SK-N-SH (cell line): Measurements from ENCODE around the gene SUN2. TPM values are rescaled to one million over a fixed set of nuclear protein-coding genes. Genes with fewer than 3 reads are reported as not detected.

Experiments used
- CTCF ChIA-PET: fragments of 300-600, 350-600 bp; formaldehyde crosslinking; extraction: SDS; loops from one replicate; lab custom pipeline; 2021; lab: Yijun Ruan, JAX
- POLR2A ChIA-PET: fragments of 350-600 bp; sonication (Branson Sonifier 250); formaldehyde crosslinking; extraction: SDS; loops from one replicate; lab custom pipeline; 2020; ENCODE audit warnings: antibody characterized with exemption, inconsistent platforms; lab: Yijun Ruan, JAX
- DNase-seq: peaks from one replicate; pipeline ENCODE4 v3.0.0; 2012
- H2AFZ ChIP-seq: fragments of 200-600 bp; sonication (generic); 2 replicates; pipeline ENCODE4 v1.8.1; 2016; ENCODE audit warnings: antibody characterized with exemption, mild to moderate bottlenecking, low read depth
- H3F3A ChIP-seq: fragments of 200-600 bp; sonication (generic); replicated peaks from 2 replicates; pipeline ENCODE3; 2016; ENCODE audit warnings: antibody characterized with exemption, mild to moderate bottlenecking; ENCODE audit not compliant: insufficient read depth
- H3K27ac ChIP-seq, 2 experiments: fragments of 200-500 bp in 1 of 2; fragments of 200-600 bp in 1 of 2; sonication (Bioruptor generic) in 1 of 2; sonication (generic), shearing (Covaris generic) in 1 of 2; 2 replicates each; pipeline versions ENCODE4 v1.5.1 to v1.6.1; 2014 to 2016; ENCODE audit warnings: low read depth in 2 of 2, inconsistent platforms in 1 of 2, low read length in 1 of 2, mild to moderate bottlenecking in 1 of 2, mixed read lengths in 1 of 2
- H3K27me3 ChIP-seq: fragments of 200-600 bp; sonication (generic), shearing (Covaris generic); 2 replicates; pipeline ENCODE4 v1.6.1; 2016; ENCODE audit warnings: mixed run types; ENCODE audit not compliant: insufficient read depth
- H3K36me3 ChIP-seq, 2 experiments: fragments of 200-500 bp in 1 of 2; fragments of 200-600 bp in 1 of 2; sonication (Bioruptor generic) in 1 of 2; sonication (generic) in 1 of 2; replicated peaks in 1 of 2; 2 replicates each; pipeline versions ENCODE3 to v1.5.1; 2014 to 2016; ENCODE audit warnings: low read length in 1 of 2, mild to moderate bottlenecking in 1 of 2; ENCODE audit not compliant: insufficient read depth in 2 of 2, control insufficient read depth in 1 of 2
- H3K4me1 ChIP-seq, 2 experiments: fragments of 200-500 bp in 1 of 2; fragments of 200-600 bp in 1 of 2; sonication (Bioruptor generic) in 1 of 2; sonication (generic), shearing (Covaris generic) in 1 of 2; 2 replicates each; pipeline versions ENCODE4 v1.5.1 to v1.6.1; 2014 to 2016; ENCODE audit warnings: low read depth in 1 of 2, low read length in 1 of 2, mixed run types in 1 of 2; ENCODE audit not compliant: insufficient read depth in 2 of 2, control insufficient read depth in 1 of 2
- H3K4me2 ChIP-seq: fragments of 200-600 bp; sonication (generic), shearing (Covaris generic); 2 replicates; pipeline ENCODE4 v1.6.1; 2017; ENCODE audit warnings: mixed run types
- H3K4me3 ChIP-seq, 2 experiments: fragments of 200-500 bp in 1 of 2; fragments of 200-600 bp in 1 of 2; sonication (Bioruptor generic) in 1 of 2; sonication (generic), shearing (Covaris generic) in 1 of 2; 2 replicates each; pipeline versions ENCODE4 v1.5.1 to v1.8.1; 2014 to 2016; ENCODE audit warnings: low read depth in 2 of 2, inconsistent platforms in 1 of 2, low read length in 1 of 2, mild to moderate bottlenecking in 1 of 2, mixed read lengths in 1 of 2, moderate library complexity in 1 of 2
- H3K79me2 ChIP-seq: fragments of 200-600 bp; sonication (generic); 2 replicates; pipeline ENCODE4 v1.8.1; 2017; ENCODE audit warnings: mild to moderate bottlenecking; ENCODE audit not compliant: insufficient read depth
- H3K9ac ChIP-seq: fragments of 200-600 bp; sonication (generic); 2 replicates; pipeline ENCODE4 v1.6.1; 2017; ENCODE audit warnings: mixed run types
- H3K9me2 ChIP-seq: fragments of 200-600 bp; sonication (generic); 2 replicates; pipeline ENCODE4 v1.6.1; 2017; ENCODE audit warnings: mixed run types
- H3K9me3 ChIP-seq: fragments of 200-600 bp; sonication (generic); 2 replicates; pipeline ENCODE4 v1.6.1; 2017; ENCODE audit warnings: mixed run types, mild to moderate bottlenecking, moderate library complexity
- H4K20me1 ChIP-seq: fragments of 200-600 bp; sonication (generic); 2 replicates; pipeline ENCODE4 v1.6.1; 2017; ENCODE audit warnings: mild to moderate bottlenecking, mixed run types; ENCODE audit not compliant: insufficient read depth
- CTCF ChIP-seq: fragments of 200-600 bp; sonication (generic); IDR thresholded peaks from 2 replicates; pipeline ENCODE4 v1.6.1; 2017; ENCODE audit warnings: antibody characterized with exemption, mild to moderate bottlenecking, moderate library complexity
- ELF1 ChIP-seq: IDR thresholded peaks from 2 replicates; pipeline ENCODE4 v1.4.0; 2012
- EP300 ChIP-seq, 2 experiments: IDR thresholded peaks; 2 replicates each; pipeline versions ENCODE4 v1.4.0 to v1.6.1; 2012; ENCODE audit warnings: borderline replicate concordance in 1 of 2, low read depth in 1 of 2, low read length in 1 of 2
- FOSL2 ChIP-seq: IDR thresholded peaks from 2 replicates; pipeline ENCODE4 v1.4.0; 2012; ENCODE audit warnings: low read depth, mild to moderate bottlenecking, moderate library complexity, borderline replicate concordance
- POLR2AphosphoS5 ChIP-seq: IDR thresholded peaks from 2 replicates; pipeline ENCODE4 v1.6.1; 2012; ENCODE audit warnings: low read depth, low read length
- RAD21 ChIP-seq: IDR thresholded peaks from 2 replicates; pipeline ENCODE4 v1.6.1; 2012; ENCODE audit warnings: mild to moderate bottlenecking, low read length
- REST ChIP-seq: IDR thresholded peaks from 2 replicates; pipeline ENCODE4 v1.6.1; 2012; ENCODE audit warnings: mild to moderate bottlenecking, low read depth, low read length, moderate library complexity
- RFX5 ChIP-seq: IDR thresholded peaks from 2 replicates; pipeline ENCODE4 v1.6.1; 2012; ENCODE audit warnings: mild to moderate bottlenecking, improper control_type of control experiment, low read length
- SIN3A ChIP-seq: IDR thresholded peaks from 2 replicates; pipeline ENCODE4 v1.6.1; 2012; ENCODE audit warnings: low read depth, mild to moderate bottlenecking, low read length, moderate library complexity, borderline replicate concordance
- SMC3 ChIP-seq: IDR thresholded peaks from 2 replicates; pipeline ENCODE4 v1.6.1; 2012; ENCODE audit warnings: low read depth, low read length, improper control_type of control experiment
- TAF1 ChIP-seq: IDR thresholded peaks from 2 replicates; pipeline ENCODE4 v1.6.1; 2012; ENCODE audit warnings: low read depth, mild to moderate bottlenecking, low read length, moderate library complexity, borderline replicate concordance
- TEAD4 ChIP-seq: IDR thresholded peaks from 2 replicates; pipeline ENCODE4 v1.4.0; 2012; ENCODE audit warnings: mild to moderate bottlenecking, borderline replicate concordance; ENCODE audit not compliant: insufficient read depth
- YY1 ChIP-seq: IDR thresholded peaks from 2 replicates; pipeline ENCODE4 v1.4.0; 2012; ENCODE audit warnings: low read depth, mild to moderate bottlenecking
- WGBS: methylation state at CpG from one replicate; pipeline ENCODE4 v1.1.6; 2017; ENCODE audit warnings: low lambda C conversion rate; 5-methylcytosine and 5-hydroxymethylcytosine counted together
- polyA plus RNA-seq, 3 experiments: library from polyadenylated mRNA; depleted of rRNA; stranded (reverse); fragments of >200 nt; gene quantifications; 2 replicates each; pipeline ENCODE4 v1.2.3, GENCODE V29; 2012

SUN2 gene
- polyA plus RNA-seq, 1 of the 3 experiments (the other 2 are of a cell fraction) = 10.2 TPM

DNA sequence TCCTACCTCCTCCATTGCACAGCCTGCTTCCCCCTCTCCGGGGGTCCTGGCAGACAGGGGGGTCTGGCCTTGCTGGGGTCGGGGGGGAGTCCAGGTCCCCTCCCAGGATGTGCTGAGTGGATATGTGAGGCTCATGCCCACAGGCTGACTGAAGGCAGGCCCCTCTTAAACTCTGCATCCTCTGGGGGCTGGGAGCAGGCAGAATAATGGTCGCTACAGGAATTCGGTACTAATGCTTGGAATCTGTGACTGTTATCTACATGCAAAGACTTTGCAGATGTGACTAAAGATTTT is 1.6 kb upstream of the SUN2 start:
- Histone ChIP-seq H2AFZ (no peak overlapping the region), H3K9me2 (no peaks in the 10 kb centered on the region), H3K4me1 (peaks cover 0 to 16% of the 10 kb centered on the region in 2 experiments; a peak in 1 of 4 replicates), H3K36me3 (no peaks in the 10 kb centered on the region), H3K9me3 (no peaks in the 10 kb centered on the region), H3F3A (no peaks in the 10 kb centered on the region), H3K4me3 (no peak overlapping the region), H3K4me2 (no peak overlapping the region), H3K27me3 (no peaks in the 10 kb centered on the region), H4K20me1 (no peaks in the 10 kb centered on the region), H3K27ac (no peak overlapping the region), H3K9ac (no peak overlapping the region), H3K79me2 (peaks cover 9% of the 10 kb centered on the region)
- ChIA-PET POLR2A (no interaction called here), CTCF (no interaction called here)
- DNase-seq = no peak
- no peak for TF ChIP-seq POLR2AphosphoS5
- no peak for TF ChIP-seq CTCF
- 69% methylated on average over 3 of the region's 4 CpGs for WGBS

GRCh38 chr22:38756711-38757463 is 1.1 kb upstream of the SUN2 start:
- WGBS = 70% methylated on average over 9 of the region's 17 CpGs
- H3K27ac ChIP-seq = no peak overlapping the region
- CTCF ChIA-PET = interaction anchor here (1.0 to 1.6 kb wide), 2 partner anchors 9 to 12 kb away, joined by 6 to 8 read pairs; no protein-coding TSS in a partner anchor
- POLR2A ChIA-PET = no interaction called here
- peaks cover 0 to 16% of the 10 kb centered on the region in 2 experiments; a peak in 1 of 4 replicates for H3K4me1 ChIP-seq
- no peak for DNase-seq
- H3K9me2 ChIP-seq = no peaks in the 10 kb centered on the region
- no peaks in the 10 kb centered on the region for H3K27me3 ChIP-seq
- peak overlapping the region; percentile 70; the same call in 1 of the 2 replicates for H2AFZ ChIP-seq
- H3K9ac ChIP-seq = peak overlapping the region; percentile 34; the same call in 1 of the 2 replicates
- H3K4me2 ChIP-seq = 0 out of 2 replicates have a peak overlapping the region, but pooled peaks have one; percentile 82
- H4K20me1 ChIP-seq = no peaks in the 10 kb centered on the region
- peaks cover 9% of the 10 kb centered on the region for H3K79me2 ChIP-seq
- no peaks in the 10 kb centered on the region for H3K9me3 ChIP-seq
- H3K36me3 ChIP-seq = no peaks in the 10 kb centered on the region
- H3F3A ChIP-seq = no peaks in the 10 kb centered on the region
- peak overlapping the region in 1 of 2 experiments; percentile 58; a peak in 1 of 4 replicates for H3K4me3 ChIP-seq
- TF ChIP-seq EP300 (IDR thresholded peaks at IDR 0.05; ENCODE audit: borderline replicate concordance in 1 of 2, low read depth in 1 of 2, low read length in 1 of 2) (no peak), REST (no peak), TEAD4 (no peak), FOSL2 (no peak), SIN3A (no peak), TAF1 (no peak), SMC3 (no peak), RFX5 (no peak), RAD21 (no peak), ELF1 (no peak), YY1 (no peak)
- TF ChIP-seq, all 33 proteins: peak for 0
